Activated effector memory CD4-positive, alpha-beta T cell treated with Interleukin-2 at 50 U/mL for 16 hours (primary cell): ENCODE results near the gene FERMT3.
A peak's percentile ranks its signal among the peaks of the same experiment; 100 is the strongest.
"Not testable (repeated sequence)": the region's sequence is repeated elsewhere in the genome, so short reads cannot be mapped to it uniquely, and the experiment has no call there.

Experiments
- DNase-seq: peaks from one replicate; pipeline ENCODE4 v3.0.0-alpha.2; 2020

Gene FERMT3

DNA sequence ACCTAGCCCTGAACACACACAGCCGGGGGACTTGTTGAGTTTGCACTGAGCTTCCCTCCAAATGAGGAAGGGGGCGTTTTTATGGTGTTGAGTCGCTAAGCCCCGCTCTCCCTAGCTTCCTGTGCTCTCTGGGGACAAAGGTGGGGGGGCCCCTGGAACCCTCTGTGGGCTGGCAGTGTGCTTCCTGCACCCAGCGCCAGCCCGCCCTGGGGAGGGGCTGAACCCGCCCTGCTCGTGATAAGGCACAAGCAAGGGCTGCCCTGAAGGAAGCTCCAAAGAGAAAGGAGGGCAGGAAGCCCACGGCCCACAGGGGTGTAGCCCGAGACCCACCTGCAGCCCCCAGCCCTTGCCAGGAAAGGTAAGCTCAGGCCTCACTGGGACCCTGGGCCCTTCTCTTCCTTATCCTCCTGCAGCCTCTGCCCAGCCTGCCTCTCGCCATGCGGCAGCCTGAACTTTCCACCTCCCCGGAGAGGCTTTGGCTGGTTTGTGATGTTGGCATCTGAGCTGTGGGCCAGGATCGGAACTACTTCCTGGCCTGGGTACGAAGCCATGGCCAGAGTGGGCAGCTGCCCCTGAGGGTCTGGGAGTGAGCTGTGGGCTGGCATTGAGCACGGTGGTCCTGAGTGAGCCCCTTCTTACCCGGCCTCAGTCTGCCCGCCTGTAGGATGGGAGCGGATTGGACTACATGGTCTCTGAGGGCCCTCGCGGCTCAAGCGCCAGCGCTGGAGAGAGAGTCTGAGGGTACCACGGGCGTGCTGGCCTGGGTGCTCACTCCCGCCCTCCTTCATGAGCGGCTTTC lies at the start of gene FERMT3:
TSS of gene FERMT3 (plus strand) at position 265 of the 799 bp plus-strand sequence. CDS start 644 bp downstream, outside the sequence.
- peak; percentile 69 for DNase-seq

DNA sequence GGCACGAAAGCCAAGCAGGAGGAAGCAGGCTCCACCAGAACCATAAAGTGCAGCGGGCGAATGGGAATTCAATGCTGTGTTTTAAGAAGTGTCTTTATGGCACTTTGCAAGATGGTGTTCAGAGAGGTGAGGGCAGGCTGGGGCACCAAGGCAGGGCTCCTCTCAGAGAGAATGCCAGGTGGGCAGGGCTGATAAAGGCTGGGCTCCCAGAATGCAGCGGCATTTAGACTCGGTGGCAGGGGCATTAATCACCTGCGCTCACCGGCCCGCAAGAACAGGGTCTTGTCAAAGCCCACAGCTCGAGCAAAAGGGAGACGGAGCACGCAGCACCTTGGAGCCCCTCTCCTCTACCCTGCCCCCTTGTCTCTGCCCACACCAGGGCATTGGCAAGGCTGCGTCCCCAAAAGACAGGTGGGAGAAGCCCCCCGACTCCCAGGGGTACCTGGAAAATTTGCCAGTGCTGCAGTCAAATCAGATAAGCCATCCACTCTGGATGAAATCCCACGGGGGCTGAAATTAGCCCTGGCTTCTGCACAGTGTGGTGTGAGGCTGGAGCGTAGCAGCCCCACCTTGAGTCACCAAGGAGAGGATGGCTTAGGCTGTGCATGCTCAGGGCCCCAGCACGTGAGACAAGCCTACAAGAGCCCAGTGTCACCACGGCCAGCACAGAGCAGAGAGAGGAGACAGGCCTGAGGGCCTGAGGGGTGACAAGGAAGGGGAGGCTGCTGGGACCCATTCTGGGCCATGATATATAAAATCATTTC lies 48.7 kb upstream of the FERMT3 start:
- DNase-seq: no peak

DNA sequence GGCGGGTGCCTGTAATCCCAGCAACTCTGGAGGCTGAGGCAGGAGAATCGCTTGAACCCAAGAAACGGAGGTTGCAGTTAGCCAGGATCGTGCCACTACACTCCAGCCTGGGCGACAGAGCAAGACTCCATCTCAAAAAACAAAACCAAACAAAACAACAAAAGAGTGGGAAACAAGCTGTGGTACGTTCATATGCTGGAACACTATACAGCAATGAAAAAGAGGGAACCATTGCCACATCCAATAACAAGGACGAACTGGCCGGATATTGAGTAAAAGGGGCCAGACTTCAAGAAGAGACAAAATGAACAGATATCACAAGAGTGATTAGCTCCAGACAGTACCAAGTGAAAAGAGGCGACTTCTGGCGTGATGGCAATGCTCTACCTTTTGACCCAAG lies 45.5 kb upstream of the FERMT3 start:
- no peak for DNase-seq

- DNase-seq: not testable (repeated sequence)
Measured at GRCh38 chr11:64162769-64163168, 43.8 kb upstream of the FERMT3 start.

DNA sequence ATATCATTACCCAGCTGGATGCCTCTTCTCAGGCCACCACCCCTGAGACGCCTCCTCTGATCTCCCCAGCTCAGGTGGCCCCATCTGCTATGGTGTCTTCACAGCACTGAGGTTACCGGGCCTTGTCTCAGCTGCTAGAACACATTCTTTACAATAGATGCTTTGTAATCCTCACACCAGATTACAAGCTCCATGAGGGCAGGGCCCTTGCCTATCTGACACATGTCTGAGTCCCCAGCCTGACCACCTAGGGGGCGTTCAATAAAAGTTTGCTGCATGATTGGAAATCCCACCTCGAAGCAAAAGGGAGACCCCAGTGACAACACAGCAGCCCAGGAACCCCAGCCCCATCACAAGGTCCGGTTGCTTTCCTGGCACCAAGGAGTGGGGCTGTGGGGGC lies 42.6 kb upstream of the FERMT3 start:
- DNase-seq: no peak

DNA sequence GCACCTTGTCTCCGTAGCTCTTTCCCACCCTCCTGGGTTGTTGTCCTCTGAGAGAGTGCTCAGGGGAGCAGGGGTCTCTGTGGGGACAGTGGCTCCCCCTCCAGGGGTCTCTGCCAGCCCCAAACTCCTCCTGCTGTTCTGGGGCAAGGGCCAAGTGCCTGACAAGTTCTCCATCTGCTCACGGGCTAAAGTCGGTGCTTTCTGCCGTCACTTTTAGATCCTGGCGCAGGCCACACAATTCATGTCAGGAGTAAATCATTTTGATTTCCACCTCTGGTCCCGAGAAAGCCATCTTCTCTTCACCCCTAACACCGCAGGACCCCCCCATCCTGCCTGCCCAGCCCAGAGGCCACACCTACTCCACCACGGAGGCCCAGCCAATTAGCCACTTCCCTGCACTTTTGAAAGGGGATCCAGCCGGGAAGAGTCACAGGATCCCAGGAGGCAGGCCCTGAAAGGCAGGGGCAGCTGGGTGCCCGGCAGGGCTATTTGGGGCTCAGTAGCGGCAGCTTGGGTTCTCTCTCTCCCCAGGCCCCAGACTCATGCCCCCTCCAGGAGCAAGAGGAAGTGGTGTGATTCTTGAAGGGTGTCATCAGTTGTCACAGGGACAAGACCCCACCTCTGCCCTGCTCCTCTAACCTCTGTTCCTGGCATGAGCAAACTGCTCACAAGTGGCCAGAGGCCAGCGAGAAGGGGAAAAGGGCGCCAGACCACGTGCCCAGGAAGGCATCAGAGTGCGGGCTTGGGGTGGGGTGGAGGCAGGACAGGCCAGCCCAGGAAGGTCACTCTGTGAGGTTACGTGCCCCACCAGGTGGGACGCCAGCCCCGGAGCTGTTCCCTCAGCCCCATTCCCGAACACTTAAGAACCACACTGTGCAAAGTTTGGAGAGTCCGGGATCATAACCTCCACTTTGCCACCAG lies 41.9 kb upstream of the FERMT3 start:
- DNase-seq: no peak

GRCh38 chr11:64165481-64165841 lies 41.1 kb upstream of the FERMT3 start:
- no peak for DNase-seq

DNA sequence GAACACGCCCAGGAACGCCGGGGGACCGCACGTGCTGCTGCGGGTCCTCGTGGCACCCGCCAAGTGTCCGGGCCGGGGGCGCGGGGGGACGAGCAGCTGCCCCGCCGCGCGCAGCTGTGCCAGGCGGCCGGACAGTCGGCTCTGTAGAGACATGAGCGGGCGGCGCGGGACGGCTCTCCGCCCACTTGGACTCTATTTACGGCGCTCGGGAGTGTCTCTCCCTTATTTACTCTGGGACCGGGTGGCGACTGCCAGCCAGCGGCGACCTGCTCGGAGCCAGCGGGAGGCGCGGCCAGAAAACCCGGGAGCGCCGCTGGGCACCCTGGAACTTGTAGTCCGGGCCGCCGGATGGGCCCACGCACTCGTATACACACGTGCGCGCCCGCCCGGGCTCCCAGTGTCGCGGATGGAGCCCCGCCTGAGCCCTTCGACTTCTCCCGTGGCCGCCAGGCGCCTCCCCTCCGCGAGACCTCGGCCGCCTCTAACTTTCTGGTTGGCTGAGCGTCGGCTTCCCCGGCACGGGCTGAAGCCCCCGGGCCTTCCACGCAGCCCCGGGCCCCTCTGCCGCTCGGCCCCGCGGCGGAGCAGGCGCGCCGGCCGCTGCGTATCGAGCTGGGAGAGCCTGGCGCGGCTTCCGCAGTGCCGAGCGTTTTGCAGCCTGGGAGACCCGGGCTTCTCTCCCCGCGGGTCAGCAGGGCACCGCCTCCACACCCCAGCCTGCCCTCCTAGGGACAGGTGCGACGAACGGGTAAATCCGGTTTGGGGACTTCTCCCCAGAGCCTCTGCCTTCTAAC lies 40.5 kb upstream of the FERMT3 start, which contains the start of gene MACROD1:
TSS of gene MACROD1 (minus strand) at position 272 of the 794 bp plus-strand sequence. CDS start at position 153, 119 bp downstream.
- DNase-seq: peak; percentile 65

GRCh38 chr11:64170419-64170818 lies 36.1 kb upstream of the FERMT3 start:
- DNase-seq: no peak

- no peak for DNase-seq
Measured at GRCh38 chr11:64173616-64174355, 32.7 kb upstream of the FERMT3 start.

DNA sequence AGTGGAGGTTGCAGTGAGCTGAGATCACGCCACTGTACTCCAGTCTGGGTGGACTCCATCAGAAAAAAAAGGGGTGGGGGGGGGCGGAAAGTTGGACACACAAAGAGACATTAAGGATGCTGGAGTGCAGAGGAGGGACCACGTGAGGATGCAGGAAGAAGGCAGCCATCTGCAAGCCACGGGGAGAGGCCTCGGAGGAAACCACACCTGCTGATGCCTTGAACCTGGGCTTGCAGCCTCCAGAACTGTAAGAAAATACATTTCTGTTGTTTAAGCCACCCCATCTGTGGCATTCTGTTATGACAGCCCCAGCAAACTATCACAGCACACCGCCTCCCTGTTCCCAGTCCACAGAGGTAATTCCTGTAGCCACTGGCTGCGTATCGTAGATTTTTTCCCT lies 29.8 kb upstream of the FERMT3 start:
- DNase-seq: no peak

DNA sequence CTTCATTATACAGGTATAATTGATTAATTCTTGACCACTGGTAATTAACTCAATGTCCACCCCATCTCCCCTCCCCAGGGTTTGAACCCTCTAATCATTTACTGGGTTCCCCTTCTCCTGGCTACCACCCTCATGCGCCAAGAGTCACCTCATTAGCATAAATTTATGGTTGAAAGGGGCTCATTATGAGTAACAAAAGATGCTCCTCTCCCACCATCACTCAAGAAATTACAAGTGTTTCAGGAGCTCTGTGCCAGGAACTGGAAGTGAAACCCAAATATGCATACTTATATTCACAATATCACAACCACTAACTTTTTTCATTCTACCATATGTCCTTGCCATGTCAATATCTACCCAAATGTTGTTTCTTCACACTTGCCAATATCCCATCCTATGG lies 28.3 kb upstream of the FERMT3 start:
- DNase-seq: no peak

- no peak for DNase-seq
Measured at GRCh38 chr11:64178951-64179639, 27.4 kb upstream of the FERMT3 start.

- no peak for DNase-seq
Measured at GRCh38 chr11:64180891-64181290, 25.6 kb upstream of the FERMT3 start.

GRCh38 chr11:64181506-64182411 lies 24.8 kb upstream of the FERMT3 start:
- peak; percentile 4 for DNase-seq

DNA sequence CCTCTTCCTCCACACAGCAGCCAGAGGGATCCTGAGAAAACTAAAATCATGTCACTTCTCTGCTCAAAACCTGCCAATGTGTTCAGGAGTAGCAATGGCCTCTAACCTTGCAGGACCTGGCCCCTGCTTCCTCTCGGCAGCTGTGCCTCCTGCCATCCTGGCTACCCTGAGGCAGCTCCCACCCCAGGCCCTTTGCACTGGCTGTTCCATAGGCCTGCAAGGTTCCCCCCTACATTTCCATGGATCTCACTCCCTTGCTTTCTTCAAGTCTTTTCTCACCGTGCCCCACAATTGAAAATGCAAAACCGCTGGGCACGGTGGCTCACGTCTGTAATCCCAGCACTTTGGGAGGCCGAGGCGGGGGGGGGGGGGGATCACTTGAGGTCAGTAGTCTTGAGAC lies 22.6 kb upstream of the FERMT3 start:
- no peak for DNase-seq

DNA sequence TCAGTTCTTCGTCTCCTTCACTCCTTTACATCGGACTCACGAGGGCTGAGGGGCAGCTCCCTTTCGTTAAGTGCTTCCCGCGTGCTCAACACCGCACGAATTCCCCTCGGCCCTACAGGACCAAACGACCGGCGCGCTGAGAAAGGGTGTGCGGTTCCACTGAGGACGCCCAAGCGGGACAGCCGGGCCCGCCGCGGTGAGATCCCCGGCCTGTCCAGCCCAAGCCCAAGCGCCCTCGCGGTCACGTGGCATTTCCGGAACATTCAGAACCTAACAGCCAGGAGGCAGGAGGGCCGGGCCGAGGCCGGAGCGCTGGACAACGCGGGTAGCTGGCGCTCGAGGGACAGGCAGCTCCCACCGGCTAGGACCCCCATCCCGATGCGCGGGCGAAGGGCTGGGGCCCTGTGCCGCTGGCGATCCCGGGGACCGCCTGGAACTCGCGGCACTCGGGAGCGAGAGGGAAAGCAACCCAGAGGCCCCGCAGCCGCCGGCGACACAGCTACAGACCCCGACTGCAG lies 21.3 kb upstream of the FERMT3 start:
- DNase-seq: no peak

- peak; percentile 97 for DNase-seq
Measured at GRCh38 chr11:64185693-64186491, 20.6 kb upstream of the FERMT3 start, which contains the start of gene STIP1. Gene STIP1 (plus strand): TSS chr11:64186171. CDS start chr11:64186262, 91 bp downstream.
